HEK293 (cell line): ENCODE data around the gene RIMS4.

Experiments used
- FEZF1 ChIP-seq: fragments of 450-650 bp; formaldehyde crosslinking; IDR thresholded peaks from 2 replicates; pipeline ENCODE4 v1.5.1; 2016; ENCODE audit warnings: missing biosample characterization, missing genetic modification characterization
- HOXA7 ChIP-seq: sonication (generic); formaldehyde crosslinking; IDR thresholded peaks from 2 replicates; pipeline ENCODE4 v1.8.1; 2022; ENCODE audit warnings: missing genetic modification reagents, borderline replicate concordance
- MEIS1 ChIP-seq: sonication (generic); formaldehyde crosslinking; IDR thresholded peaks from 2 replicates; pipeline ENCODE4 v1.8.1; 2022; ENCODE audit warnings: missing genetic modification reagents, mild to moderate bottlenecking, borderline replicate concordance
- MZF1 ChIP-seq: fragments of 450-650 bp; formaldehyde crosslinking; IDR thresholded peaks from 2 replicates; pipeline ENCODE4 v1.5.1; 2017; ENCODE audit warnings: missing biosample characterization, missing genetic modification characterization, borderline replicate concordance
- ZBTB1 ChIP-seq: fragments of 450-650 bp; formaldehyde crosslinking; IDR thresholded peaks from 2 replicates; pipeline ENCODE4 v1.5.1; 2016; ENCODE audit warnings: missing biosample characterization, missing genetic modification characterization
- ZBTB17 ChIP-seq: fragments of 450-650 bp; formaldehyde crosslinking; IDR thresholded peaks from 2 replicates; pipeline ENCODE4 v1.5.1; 2016; ENCODE audit warnings: missing biosample characterization, missing genetic modification characterization
- ZBTB21 ChIP-seq: fragments of 450-650 bp; formaldehyde crosslinking; IDR thresholded peaks from 2 replicates; pipeline ENCODE4 v1.5.1; 2017; ENCODE audit warnings: missing biosample characterization, missing genetic modification characterization
- ZBTB48 ChIP-seq: fragments of 450-650 bp; formaldehyde crosslinking; IDR thresholded peaks from 2 replicates; pipeline ENCODE4 v1.5.1; 2016; ENCODE audit warnings: missing biosample characterization, missing genetic modification characterization
- ZNF121 ChIP-seq: fragments of 450-650 bp; formaldehyde crosslinking; IDR thresholded peaks from 2 replicates; pipeline ENCODE4 v1.5.1; 2016; ENCODE audit warnings: missing biosample characterization, missing genetic modification characterization
- ZNF132 ChIP-seq: fragments of 450-650 bp; formaldehyde crosslinking; IDR thresholded peaks from 2 replicates; pipeline ENCODE4 v1.5.1; 2017; ENCODE audit warnings: missing biosample characterization, missing genetic modification characterization, borderline replicate concordance
- ZNF138 ChIP-seq: fragments of 450-650 bp; formaldehyde crosslinking; IDR thresholded peaks from 2 replicates; pipeline ENCODE4 v1.5.1; 2016; ENCODE audit warnings: missing biosample characterization, missing genetic modification characterization, borderline replicate concordance
- ZNF157 ChIP-seq: fragments of 450-650 bp; formaldehyde crosslinking; IDR thresholded peaks from 2 replicates; pipeline ENCODE4 v1.5.1; 2016; ENCODE audit warnings: missing biosample characterization, missing genetic modification characterization
- ZNF169 ChIP-seq: fragments of 450-650 bp; formaldehyde crosslinking; IDR thresholded peaks from 2 replicates; pipeline ENCODE4 v1.5.1; 2016; ENCODE audit warnings: missing biosample characterization, missing genetic modification characterization
- ZNF19 ChIP-seq: fragments of 450-650 bp; formaldehyde crosslinking; IDR thresholded peaks from 2 replicates; pipeline ENCODE4; 2016; ENCODE audit warnings: missing biosample characterization, missing genetic modification characterization, low read depth
- ZNF214 ChIP-seq: fragments of 450-650 bp; formaldehyde crosslinking; IDR thresholded peaks from 2 replicates; pipeline ENCODE4 v1.5.1; 2017; ENCODE audit warnings: missing biosample characterization, mild to moderate bottlenecking, missing genetic modification characterization, borderline replicate concordance
- ZNF274 ChIP-seq, 2 experiments: fragments of 200-500 bp in 1 of 2; fragments of 450-650 bp in 1 of 2; sonication (Bioruptor generic) in 1 of 2; formaldehyde crosslinking in 1 of 2; IDR thresholded peaks; 2 replicates each; pipeline versions ENCODE4 v1.5.1 to v1.6.1; 2014 to 2016; ENCODE audit warnings: borderline replicate concordance in 1 of 2, inconsistent platforms in 1 of 2, low read length in 1 of 2, missing biosample characterization in 1 of 2, missing genetic modification characterization in 1 of 2
- ZNF391 ChIP-seq: fragments of 450-650 bp; formaldehyde crosslinking; IDR thresholded peaks from 2 replicates; pipeline ENCODE4 v1.5.1; 2016; ENCODE audit warnings: low read depth, missing biosample characterization, missing genetic modification characterization, borderline replicate concordance
- ZNF530 ChIP-seq: fragments of 450-650 bp; formaldehyde crosslinking; IDR thresholded peaks from 2 replicates; pipeline ENCODE4 v1.5.1; 2016; ENCODE audit warnings: low read depth, missing biosample characterization, missing genetic modification characterization
- ZNF629 ChIP-seq: fragments of 450-650 bp; formaldehyde crosslinking; IDR thresholded peaks from 2 replicates; pipeline ENCODE4 v1.5.1; 2017; ENCODE audit warnings: missing biosample characterization, missing genetic modification characterization
- ZNF664 ChIP-seq: fragments of 450-650 bp; formaldehyde crosslinking; IDR thresholded peaks from 2 replicates; pipeline ENCODE4 v1.5.1; 2016; ENCODE audit warnings: missing biosample characterization, missing genetic modification characterization
- ZNF701 ChIP-seq: fragments of 450-650 bp; formaldehyde crosslinking; IDR thresholded peaks from 2 replicates; pipeline ENCODE4 v1.5.1; 2016; ENCODE audit warnings: missing biosample characterization, missing genetic modification characterization
- ZNF777 ChIP-seq: fragments of 450-650 bp; formaldehyde crosslinking; IDR thresholded peaks from 2 replicates; pipeline ENCODE4 v1.5.1; 2017; ENCODE audit warnings: missing biosample characterization, missing genetic modification characterization, borderline replicate concordance
- ZSCAN16 ChIP-seq: fragments of 450-650 bp; formaldehyde crosslinking; IDR thresholded peaks from 2 replicates; pipeline ENCODE4 v1.5.1; 2016; ENCODE audit warnings: missing biosample characterization, missing genetic modification characterization
- ZXDB ChIP-seq: fragments of 450-650 bp; formaldehyde crosslinking; IDR thresholded peaks from 2 replicates; pipeline ENCODE4 v1.5.1; 2016; ENCODE audit warnings: missing biosample characterization, missing genetic modification characterization
- TF ChIP-seq, protein P1 (sequence below): fragments of 450-650 bp; formaldehyde crosslinking; IDR thresholded peaks from 2 replicates; pipeline ENCODE4 v1.5.1; 2016; ENCODE audit warnings: missing biosample characterization, missing genetic modification characterization, borderline replicate concordance
- TF ChIP-seq, protein P2 (sequence below): fragments of 450-650 bp; formaldehyde crosslinking; IDR thresholded peaks from 2 replicates; pipeline ENCODE4 v1.5.1; 2016; ENCODE audit warnings: missing biosample characterization, missing genetic modification characterization
- TF ChIP-seq, protein P3 (sequence below): fragments of 450-650 bp; IDR thresholded peaks from 2 replicates; pipeline ENCODE4 v1.5.1; 2018; ENCODE audit warnings: missing biosample characterization, missing genetic modification characterization
- TF ChIP-seq, protein P4 (sequence below): fragments of 450-650 bp; formaldehyde crosslinking; IDR thresholded peaks from 2 replicates; pipeline ENCODE4 v1.5.1; 2016; ENCODE audit warnings: missing biosample characterization, missing genetic modification characterization
- TF ChIP-seq, protein P5 (sequence below): fragments of 450-650 bp; formaldehyde crosslinking; IDR thresholded peaks from 2 replicates; pipeline ENCODE4 v1.5.1; 2016; ENCODE audit warnings: missing biosample characterization, missing genetic modification characterization

Gene RIMS4

DNA sequence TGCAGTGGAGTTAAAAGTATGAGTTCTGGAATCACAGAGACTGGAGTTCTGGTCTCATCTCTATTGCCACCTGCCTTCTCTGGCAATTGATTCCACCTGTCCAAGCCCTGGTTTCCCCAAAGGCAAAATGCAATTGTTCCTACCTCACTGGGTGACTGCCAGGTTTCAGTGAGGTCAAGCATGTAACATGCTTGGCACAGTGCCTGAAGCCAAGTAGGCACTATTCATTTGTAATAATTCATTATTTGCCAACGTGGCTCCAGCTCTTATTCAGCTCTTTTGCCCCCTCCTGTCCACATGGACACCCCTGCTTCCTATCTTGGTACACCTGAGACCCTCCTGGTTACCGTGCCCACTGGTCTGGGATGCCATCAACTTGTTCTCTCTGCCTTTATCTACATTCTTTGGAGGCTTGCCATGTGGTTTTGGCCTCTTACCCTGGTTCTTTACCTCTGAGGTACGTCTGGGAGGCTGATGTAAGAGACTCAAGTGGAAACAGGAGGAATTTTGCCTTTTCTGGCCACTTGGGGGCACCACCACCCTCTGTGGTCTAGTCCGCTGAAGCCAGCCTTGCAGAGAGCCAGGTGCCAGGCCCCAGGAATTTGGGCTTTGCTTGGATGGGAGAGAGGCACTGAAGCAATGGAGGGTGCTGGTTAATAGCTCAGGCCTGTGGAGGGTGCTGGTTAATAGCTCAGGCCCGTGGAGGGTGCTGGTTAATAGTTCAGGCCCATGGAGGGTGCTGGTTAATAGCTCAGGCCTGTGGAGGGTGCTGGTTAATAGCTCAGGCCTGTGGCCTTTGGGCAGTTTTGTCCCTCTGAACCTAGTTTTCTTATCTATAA lies 63.0 kb downstream of the RIMS4 start (continued):
- TF ChIP-seq ZNF157 (tag by site-specific recombination) (no peak), MEIS1 (no peak), ZNF19 (tag by site-specific recombination) (no peak), ZBTB48 (tag by site-specific recombination) (no peak), ZNF121 (tag by site-specific recombination) (no peak), MZF1 (tag by site-specific recombination) (no peak), ZNF701 (no peak), ZNF777 (tag by site-specific recombination) (peak; percentile 59; the same call in 1 of the 2 replicates), ZNF132 (tag by site-specific recombination) (no peak), HOXA7 (CRISPR knock-in tag) (no peak), ZSCAN16 (tag by site-specific recombination) (no peak), ZNF274 (IDR thresholded peaks at IDR 0.05; ENCODE audit: low read length) (no peak), ZNF274 (tag by site-specific recombination; IDR thresholded peaks at IDR 0.05; ENCODE audit: borderline replicate concordance) (no peak), ZNF391 (no peak), ZXDB (tag by site-specific recombination) (no peak; the same call in 1 of the 2 replicates), ZBTB17 (tag by site-specific recombination) (peak; percentile 73), ZNF530 (tag by site-specific recombination) (no peak), ZBTB21 (peak; percentile 12; the same call in 1 of the 2 replicates), ZNF138 (tag by site-specific recombination) (no peak), ZNF169 (tag by site-specific recombination) (no peak), ZBTB1 (tag by site-specific recombination) (no peak), ZNF664 (tag by site-specific recombination) (no peak), ZNF629 (tag by site-specific recombination) (peak; percentile 69), ZNF214 (tag by site-specific recombination) (no peak), FEZF1 (tag by site-specific recombination) (no peak)
- TF ChIP-seq, protein P1, sequence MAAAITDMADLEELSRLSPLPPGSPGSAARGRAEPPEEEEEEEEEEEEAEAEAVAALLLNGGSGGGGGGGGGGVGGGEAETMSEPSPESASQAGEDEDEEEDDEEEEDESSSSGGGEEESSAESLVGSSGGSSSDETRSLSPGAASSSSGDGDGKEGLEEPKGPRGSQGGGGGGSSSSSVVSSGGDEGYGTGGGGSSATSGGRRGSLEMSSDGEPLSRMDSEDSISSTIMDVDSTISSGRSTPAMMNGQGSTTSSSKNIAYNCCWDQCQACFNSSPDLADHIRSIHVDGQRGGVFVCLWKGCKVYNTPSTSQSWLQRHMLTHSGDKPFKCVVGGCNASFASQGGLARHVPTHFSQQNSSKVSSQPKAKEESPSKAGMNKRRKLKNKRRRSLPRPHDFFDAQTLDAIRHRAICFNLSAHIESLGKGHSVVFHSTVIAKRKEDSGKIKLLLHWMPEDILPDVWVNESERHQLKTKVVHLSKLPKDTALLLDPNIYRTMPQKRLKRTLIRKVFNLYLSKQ (tag by site-specific recombination) = no peak
- TF ChIP-seq, protein P2, sequence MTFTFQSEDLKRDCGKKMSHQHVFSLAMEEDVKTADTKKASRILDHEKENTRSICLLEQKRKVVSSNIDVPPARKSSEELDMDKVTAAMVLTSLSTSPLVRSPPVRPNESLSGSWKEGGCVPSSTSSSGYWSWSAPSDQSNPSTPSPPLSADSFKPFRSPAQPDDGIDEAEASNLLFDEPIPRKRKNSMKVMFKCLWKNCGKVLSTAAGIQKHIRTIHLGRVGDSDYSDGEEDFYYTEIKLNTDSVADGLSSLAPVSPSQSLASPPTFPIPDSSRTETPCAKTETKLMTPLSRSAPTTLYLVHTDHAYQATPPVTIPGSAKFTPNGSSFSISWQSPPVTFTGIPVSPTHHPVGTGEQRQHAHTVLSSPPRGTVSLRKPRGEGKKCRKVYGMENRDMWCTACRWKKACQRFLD (tag by site-specific recombination) = no peak
- TF ChIP-seq, protein P3, sequence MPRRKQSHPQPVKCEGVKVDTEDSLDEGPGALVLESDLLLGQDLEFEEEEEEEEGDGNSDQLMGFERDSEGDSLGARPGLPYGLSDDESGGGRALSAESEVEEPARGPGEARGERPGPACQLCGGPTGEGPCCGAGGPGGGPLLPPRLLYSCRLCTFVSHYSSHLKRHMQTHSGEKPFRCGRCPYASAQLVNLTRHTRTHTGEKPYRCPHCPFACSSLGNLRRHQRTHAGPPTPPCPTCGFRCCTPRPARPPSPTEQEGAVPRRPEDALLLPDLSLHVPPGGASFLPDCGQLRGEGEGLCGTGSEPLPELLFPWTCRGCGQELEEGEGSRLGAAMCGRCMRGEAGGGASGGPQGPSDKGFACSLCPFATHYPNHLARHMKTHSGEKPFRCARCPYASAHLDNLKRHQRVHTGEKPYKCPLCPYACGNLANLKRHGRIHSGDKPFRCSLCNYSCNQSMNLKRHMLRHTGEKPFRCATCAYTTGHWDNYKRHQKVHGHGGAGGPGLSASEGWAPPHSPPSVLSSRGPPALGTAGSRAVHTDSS = no peak
- TF ChIP-seq, protein P4, sequence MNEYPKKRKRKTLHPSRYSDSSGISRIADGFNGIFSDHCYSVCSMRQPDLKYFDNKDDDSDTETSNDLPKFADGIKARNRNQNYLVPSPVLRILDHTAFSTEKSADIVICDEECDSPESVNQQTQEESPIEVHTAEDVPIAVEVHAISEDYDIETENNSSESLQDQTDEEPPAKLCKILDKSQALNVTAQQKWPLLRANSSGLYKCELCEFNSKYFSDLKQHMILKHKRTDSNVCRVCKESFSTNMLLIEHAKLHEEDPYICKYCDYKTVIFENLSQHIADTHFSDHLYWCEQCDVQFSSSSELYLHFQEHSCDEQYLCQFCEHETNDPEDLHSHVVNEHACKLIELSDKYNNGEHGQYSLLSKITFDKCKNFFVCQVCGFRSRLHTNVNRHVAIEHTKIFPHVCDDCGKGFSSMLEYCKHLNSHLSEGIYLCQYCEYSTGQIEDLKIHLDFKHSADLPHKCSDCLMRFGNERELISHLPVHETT (tag by site-specific recombination) = no peak
- TF ChIP-seq, protein P5, sequence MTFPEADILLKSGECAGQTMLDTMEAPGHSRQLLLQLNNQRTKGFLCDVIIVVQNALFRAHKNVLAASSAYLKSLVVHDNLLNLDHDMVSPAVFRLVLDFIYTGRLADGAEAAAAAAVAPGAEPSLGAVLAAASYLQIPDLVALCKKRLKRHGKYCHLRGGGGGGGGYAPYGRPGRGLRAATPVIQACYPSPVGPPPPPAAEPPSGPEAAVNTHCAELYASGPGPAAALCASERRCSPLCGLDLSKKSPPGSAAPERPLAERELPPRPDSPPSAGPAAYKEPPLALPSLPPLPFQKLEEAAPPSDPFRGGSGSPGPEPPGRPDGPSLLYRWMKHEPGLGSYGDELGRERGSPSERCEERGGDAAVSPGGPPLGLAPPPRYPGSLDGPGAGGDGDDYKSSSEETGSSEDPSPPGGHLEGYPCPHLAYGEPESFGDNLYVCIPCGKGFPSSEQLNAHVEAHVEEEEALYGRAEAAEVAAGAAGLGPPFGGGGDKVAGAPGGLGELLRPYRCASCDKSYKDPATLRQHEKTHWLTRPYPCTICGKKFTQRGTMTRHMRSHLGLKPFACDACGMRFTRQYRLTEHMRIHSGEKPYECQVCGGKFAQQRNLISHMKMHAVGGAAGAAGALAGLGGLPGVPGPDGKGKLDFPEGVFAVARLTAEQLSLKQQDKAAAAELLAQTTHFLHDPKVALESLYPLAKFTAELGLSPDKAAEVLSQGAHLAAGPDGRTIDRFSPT (tag by site-specific recombination) = no peak
